Subcutaneous adipose tissue (tissue), 4 donors: ENCODE measurements around the gene DCHS2. TPM values are rescaled to one million over a fixed set of nuclear protein-coding genes. Genes with fewer than 3 reads are reported as not detected.

Experiments used
- total RNA-seq, 4 donors: library from RNA; depleted of rRNA; stranded (reverse); fragments of >200 nt; gene quantifications; one replicate each; pipeline ENCODE4 v1.1.0, GENCODE V29; 2016
- TF ChIP-seq, protein P1 (sequence below): fragments of 450-650 bp; IDR thresholded peaks from one replicate; pipeline ENCODE4 v1.5.1; 2016; ENCODE audit warnings: low read depth, mild to moderate bottlenecking, control low read depth, antibody characterized with exemption, moderate library complexity

Gene DCHS2
- total RNA-seq, 4 donors from 2014 or later: not detected

- TF ChIP-seq, protein P1, sequence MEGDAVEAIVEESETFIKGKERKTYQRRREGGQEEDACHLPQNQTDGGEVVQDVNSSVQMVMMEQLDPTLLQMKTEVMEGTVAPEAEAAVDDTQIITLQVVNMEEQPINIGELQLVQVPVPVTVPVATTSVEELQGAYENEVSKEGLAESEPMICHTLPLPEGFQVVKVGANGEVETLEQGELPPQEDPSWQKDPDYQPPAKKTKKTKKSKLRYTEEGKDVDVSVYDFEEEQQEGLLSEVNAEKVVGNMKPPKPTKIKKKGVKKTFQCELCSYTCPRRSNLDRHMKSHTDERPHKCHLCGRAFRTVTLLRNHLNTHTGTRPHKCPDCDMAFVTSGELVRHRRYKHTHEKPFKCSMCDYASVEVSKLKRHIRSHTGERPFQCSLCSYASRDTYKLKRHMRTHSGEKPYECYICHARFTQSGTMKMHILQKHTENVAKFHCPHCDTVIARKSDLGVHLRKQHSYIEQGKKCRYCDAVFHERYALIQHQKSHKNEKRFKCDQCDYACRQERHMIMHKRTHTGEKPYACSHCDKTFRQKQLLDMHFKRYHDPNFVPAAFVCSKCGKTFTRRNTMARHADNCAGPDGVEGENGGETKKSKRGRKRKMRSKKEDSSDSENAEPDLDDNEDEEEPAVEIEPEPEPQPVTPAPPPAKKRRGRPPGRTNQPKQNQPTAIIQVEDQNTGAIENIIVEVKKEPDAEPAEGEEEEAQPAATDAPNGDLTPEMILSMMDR: no peak
Observed at GRCh38 chr4:154521607-154522006, 30.0 kb upstream of the DCHS2 start.

DNA sequence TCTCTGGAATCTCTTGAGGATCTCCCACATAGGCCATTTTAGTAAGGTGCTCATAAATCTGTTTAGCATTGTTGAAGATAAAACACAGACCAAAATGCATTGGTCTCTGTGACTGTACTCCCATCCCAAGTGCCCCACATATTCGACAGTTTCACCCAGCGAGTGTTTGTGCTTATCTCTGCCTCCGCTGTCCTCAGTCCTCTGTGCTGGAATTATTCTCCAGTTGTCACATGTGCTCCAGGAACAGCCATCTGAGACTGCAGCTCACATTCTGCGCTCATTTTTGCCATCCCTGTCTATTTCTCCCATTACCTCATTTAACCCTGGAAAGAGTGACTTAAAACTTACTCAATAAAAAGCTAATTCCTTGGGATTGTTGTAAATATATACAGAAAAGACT lies 27.6 kb upstream of the DCHS2 start:
- TF ChIP-seq, protein P1: no peak

DNA sequence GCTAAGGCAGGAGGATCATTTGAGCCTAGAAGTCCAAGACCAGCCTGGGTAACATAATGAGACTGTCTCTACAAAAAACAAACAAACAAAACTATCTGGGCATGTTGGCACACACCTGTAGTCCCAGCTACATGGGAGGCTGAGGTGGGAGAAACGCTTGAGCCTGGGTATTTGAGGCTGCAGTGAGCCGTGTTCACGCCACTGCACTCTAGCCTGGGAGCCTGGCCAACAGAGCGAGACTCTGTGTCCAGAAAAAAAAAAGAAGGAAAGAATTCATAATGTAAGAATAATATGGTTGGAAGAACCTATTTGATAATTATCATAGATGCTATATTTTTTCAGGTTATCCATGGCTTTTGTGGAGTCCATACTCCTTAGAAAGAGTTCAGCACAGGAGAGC lies 26.0 kb upstream of the DCHS2 start:
- TF ChIP-seq, protein P1: no peak

- TF ChIP-seq, protein P1: no peak
Observed at GRCh38 chr4:154516318-154517029, 24.9 kb upstream of the DCHS2 start.

GRCh38 chr4:154511981-154512380 lies 20.4 kb upstream of the DCHS2 start:
- TF ChIP-seq, protein P1: no peak

DNA sequence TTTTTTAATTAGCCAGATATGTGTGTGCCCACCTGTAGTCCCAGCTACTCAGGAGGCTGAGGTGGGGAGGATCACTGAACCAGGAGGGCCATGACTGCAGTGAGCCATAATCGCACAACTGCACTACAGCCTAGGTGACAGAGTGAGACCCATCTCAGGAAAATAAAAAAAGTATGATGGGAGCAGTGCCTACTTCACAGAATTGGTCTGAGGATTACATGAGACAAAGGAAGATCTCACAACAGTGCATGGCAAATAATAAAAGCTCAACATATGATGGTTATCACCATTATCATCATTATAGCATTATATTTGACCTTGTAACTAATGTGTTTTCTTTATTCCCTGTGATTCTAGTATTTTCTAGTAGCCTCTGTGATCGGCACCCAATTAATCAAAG lies 19.9 kb upstream of the DCHS2 start:
- TF ChIP-seq, protein P1: no peak

- TF ChIP-seq, protein P1: no peak
Observed at GRCh38 chr4:154507156-154507555, 15.6 kb upstream of the DCHS2 start.
